K562 (cell line): ENCODE results near the gene HPCAL1. TPM values are rescaled to one million over a fixed set of nuclear protein-coding genes. Genes with fewer than 3 reads are reported as not detected.

Experiments
- ATAC-seq: fragments of 200-7000 bp; cut with Tn5 transposase; 3 replicates; pipeline ENCODE4 v1.9.1; 2020; ENCODE audit warnings: moderate library complexity
- BruUV-seq: library from RNA; stranded (reverse); fragments of 400-500 nt; replicated peaks from 2 replicates; lab custom pipeline; 2021; lab: Mats Ljungman, UMichigan
- CTCF ChIA-PET: fragments of 300-600 bp; formaldehyde crosslinking; extraction: SDS; loops from one replicate; lab custom pipeline; 2021; ENCODE audit warnings: low intra/inter-chr PET ratio; lab: Yijun Ruan, JAX
- POLR2A ChIA-PET: fragments of 300-600, 350-650 bp; sonication (Branson Sonifier 250); formaldehyde crosslinking; extraction: SDS; loops from one replicate; lab custom pipeline; 2021; ENCODE audit warnings: antibody characterized with exemption, inconsistent platforms; lab: Yijun Ruan, JAX
- DNase-seq, 4 experiments: peaks; one replicate each; pipeline versions ENCODE4 v3.0.0 to v3.0.0-alpha.2; 2011 to 2018; ENCODE audit warnings: low spot score in 3 of 4, mixed read lengths in 3 of 4; ENCODE audit errors: extremely low read depth in 1 of 4
- FAIRE-seq: peaks from 2 replicates; lab custom pipeline; 2011; peaks lifted over from hg19 to GRCh38; lab: Jason Lieb, UNC
- H2AFZ ChIP-seq: 2 replicates; pipeline ENCODE4 v1.6.0; 2011; ENCODE audit warnings: low read depth, low read length, control low read depth, inconsistent platforms
- H3K27ac ChIP-seq: fragments of 200-600 bp; 3 replicates; pipeline ENCODE4 v1.8.0; 2011; ENCODE audit warnings: low read depth, mild to moderate bottlenecking, control low read depth, inconsistent platforms, low read length, moderate library complexity, mixed read lengths; ENCODE audit errors: extremely low read depth
- H3K27me3 ChIP-seq, 2 experiments: fragments of 300-600 bp in 1 of 2; 2 replicates in 1 of 2; 3 replicates in 1 of 2; pipeline versions ENCODE4 v1.6.0 to v1.8.0; 2011; ENCODE audit warnings: inconsistent platforms in 2 of 2, low read length in 2 of 2, mild to moderate bottlenecking in 1 of 2, mixed read lengths in 1 of 2, moderate library complexity in 1 of 2; ENCODE audit not compliant: control insufficient read depth in 2 of 2, insufficient read depth in 2 of 2
- H3K36me3 ChIP-seq: fragments of 300-600 bp; 3 replicates; pipeline ENCODE4 v1.8.0; 2011; ENCODE audit warnings: mild to moderate bottlenecking, low read length, inconsistent platforms; ENCODE audit not compliant: control insufficient read depth, insufficient read depth
- H3K4me1 ChIP-seq, 2 experiments: fragments of 200-600 bp in 1 of 2; replicated peaks in 1 of 2; 2 replicates in 1 of 2; 3 replicates in 1 of 2; pipeline versions ENCODE4 v1.5.1 to v1.8.0; 2011; ENCODE audit warnings: inconsistent platforms in 2 of 2, low read length in 2 of 2, mild to moderate bottlenecking in 1 of 2, mixed read lengths in 1 of 2, moderate library complexity in 1 of 2; ENCODE audit not compliant: control insufficient read depth in 2 of 2, insufficient read depth in 2 of 2
- H3K4me2 ChIP-seq: 2 replicates; pipeline ENCODE4 v1.6.1; 2011; ENCODE audit warnings: low read length, control low read depth, inconsistent platforms, mixed read lengths; ENCODE audit not compliant: insufficient read depth
- H3K4me3 ChIP-seq: fragments of 200-600 bp; sonication (generic), shearing (Covaris generic); 2 replicates; pipeline ENCODE4 v1.5.1; 2016; ENCODE audit warnings: control low read depth, inconsistent platforms
- H3K79me2 ChIP-seq: fragments of 200-600 bp; 3 replicates; pipeline ENCODE4 v1.8.0; 2011; ENCODE audit warnings: low read length, inconsistent platforms; ENCODE audit not compliant: control insufficient read depth, insufficient read depth
- H3K9ac ChIP-seq, 2 experiments: 2 replicates each; pipeline versions ENCODE4 v1.6.0 to v1.6.1; 2011; ENCODE audit warnings: low read depth in 2 of 2, low read length in 2 of 2, control low read depth in 1 of 2, inconsistent platforms in 1 of 2, mild to moderate bottlenecking in 1 of 2, mixed read lengths in 1 of 2; ENCODE audit not compliant: insufficient read depth in 1 of 2
- H3K9me1 ChIP-seq: one replicate; pipeline ENCODE4 v1.6.0; 2011; ENCODE audit warnings: inconsistent platforms, mild to moderate bottlenecking, low read length, moderate library complexity; ENCODE audit not compliant: control insufficient read depth, insufficient read depth
- H3K9me3 ChIP-seq: replicated peaks from 2 replicates; pipeline ENCODE4 v1.5.1; 2011; ENCODE audit warnings: low read depth, low read length, inconsistent platforms; ENCODE audit not compliant: control insufficient read depth, insufficient read depth
- H4K20me1 ChIP-seq: replicated peaks from 2 replicates; pipeline ENCODE4 v1.6.1; 2011; ENCODE audit warnings: low read length, inconsistent platforms, mixed read lengths; ENCODE audit not compliant: control insufficient read depth, insufficient read depth
- BHLHE40 ChIP-seq: IDR thresholded peaks from 2 replicates; pipeline ENCODE4 v1.6.1; 2011; ENCODE audit warnings: low read length, improper control_type of control experiment
- DNMT1 ChIP-seq: fragments of 450-650 bp; IDR thresholded peaks from 2 replicates; pipeline ENCODE4 v1.6.1; 2016; ENCODE audit warnings: antibody characterized with exemption, mild to moderate bottlenecking
- ELF1 ChIP-seq: fragments of 200-800 bp; sonication (Bioruptor generic); IDR thresholded peaks from 2 replicates; pipeline ENCODE4 v1.6.1; 2016; ENCODE audit warnings: missing genetic modification characterization, missing compliant biosample characterization
- PBX2 ChIP-seq, 2 experiments: IDR thresholded peaks in 1 of 2; conservative IDR thresholded peaks in 1 of 2; 2 replicates each; pipeline ENCODE4 v1.6.1; 2016; ENCODE audit warnings: low read depth in 2 of 2, mild to moderate bottlenecking in 1 of 2, missing compliant biosample characterization in 1 of 2, missing genetic modification characterization in 1 of 2, moderate library complexity in 1 of 2
- PHTF2 ChIP-seq: fragments of 250-450 bp; sonication (Bioruptor Pico); IDR thresholded peaks from 2 replicates; pipeline ENCODE4 v1.5.0; 2021; ENCODE audit warnings: mild to moderate bottlenecking
- WGBS: fragments of 100-300 bp; shearing (Covaris generic); methylation state at CpG from one replicate; pipeline ENCODE4 v1.1.6; 2016; ENCODE audit warnings: low coverage, mixed read lengths; ENCODE audit not compliant: insufficient coverage; ENCODE audit errors: missing lambda C conversion rate; 5-methylcytosine and 5-hydroxymethylcytosine counted together
- in situ Hi-C: fragments of 300-500 bp; cut with MboI; formaldehyde crosslinking; loops from 4 replicates; pipeline ENCODE4 v1.15.0; 2018; ENCODE audit warnings: inconsistent platforms, mixed read lengths
- intact Hi-C: fragments of 100-400 bp; cut with micrococcal nuclease; formaldehyde crosslinking; loops from 2 replicates; pipeline ENCODE4 v1.14.2; 2022
- polyA plus RNA-seq, 8 experiments: library from polyadenylated mRNA; depleted of rRNA in 4 of 8; stranded (reverse) in 5 of 8; unstranded in 3 of 8; fragments of >200 nt; fragmentation: Nextera tagmentation in 2 of 8; fragmentation: Illumina TruSeq in 1 of 8; extraction: Ambion mirVana in 2 of 8; extraction: Trizol in 1 of 8; gene quantifications; 2 replicates each; pipeline versions ENCODE4 v1.2.1 to v1.2.3, GENCODE V29; 2011 to 2014; ENCODE audit warnings: inconsistent platforms in 1 of 8, missing spikeins in 1 of 8
- total RNA-seq, 7 experiments: library from RNA; depleted of rRNA in 6 of 7; stranded (reverse); fragments of >200 nt in 6 of 7; fragmentation: Illumina TruSeq in 2 of 7; extraction: Trizol in 2 of 7; gene quantifications; 2 replicates each; pipeline versions ENCODE4 v1.2.1 to v1.2.3, GENCODE V29; 2011 to 2021; ENCODE audit warnings: low replicate concordance in 1 of 7

Gene HPCAL1
- total and polyA plus RNA-seq, 9 of the 15 experiments (the other 6 are each of a cell fraction or from before 2014, with no cell fraction given), result 2.7 to 65.5 (median 23.9) TPM

DNA sequence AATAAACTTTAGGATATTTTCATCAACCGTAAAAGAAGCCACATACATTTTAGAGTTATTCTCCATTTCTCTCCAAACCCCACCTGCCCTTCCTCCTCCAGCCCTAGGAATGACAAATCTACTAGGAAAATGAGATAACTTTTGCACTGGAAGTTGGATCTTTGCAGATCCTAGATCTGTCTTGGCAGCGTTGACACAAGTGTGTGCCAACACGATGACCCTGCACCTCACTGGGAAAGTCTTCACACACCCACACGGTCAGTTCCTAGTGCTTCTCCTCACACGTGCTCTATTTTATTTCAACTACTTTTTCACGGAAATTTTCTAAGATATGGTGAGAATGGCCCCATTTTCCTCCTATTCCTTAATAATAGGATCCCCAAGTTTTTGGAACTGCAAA, 14.1 kb upstream of the HPCAL1 start:
- BruUV-seq, result no TSS peak
- peaks cover 20 to 35% of the 10 kb centered on the region in 2 experiments; a peak in 4 of 5 replicates for H3K4me1 ChIP-seq
- ATAC-seq (no peak), DNase-seq (no peak), FAIRE-seq (no peak)
- no peak overlapping the region for H3K9ac ChIP-seq
- no peaks in the 10 kb centered on the region for H3K79me2 ChIP-seq
- CTCF ChIA-PET, result no interaction called here
- H3K27ac ChIP-seq, result no peak overlapping the region
- H3K27me3 ChIP-seq, result no peaks in the 10 kb centered on the region
- H3K4me3 ChIP-seq, result no peak overlapping the region
- intact Hi-C loops (no loop called here), in situ Hi-C loops (no loop called here)
- H4K20me1 ChIP-seq, result no peaks in the 10 kb centered on the region
- no peak overlapping the region for H2AFZ ChIP-seq
- POLR2A ChIA-PET, result interaction anchor here (1.8 kb wide), 1 partner anchor 13 kb away, joined by 5 read pairs; no protein-coding TSS in a partner anchor
- no peaks in the 10 kb centered on the region for H3K36me3 ChIP-seq
- peaks cover 5% of the 10 kb centered on the region for H3K9me3 ChIP-seq
- no peaks in the 10 kb centered on the region for H3K9me1 ChIP-seq
- WGBS, result 45% methylated on average over 6 of the region's 6 CpGs
- no peak overlapping the region for H3K4me2 ChIP-seq
- no peak for TF ChIP-seq BHLHE40
- no peak for TF ChIP-seq ELF1 (tag)
- TF ChIP-seq PBX2 (CRISPR knock-in tag; IDR thresholded peaks at IDR 0.05; ENCODE audit: low read depth), result no peak
- TF ChIP-seq PBX2 (tag; conservative IDR thresholded peaks at IDR 0.05; ENCODE audit: low read depth), result no peak
- TF ChIP-seq PHTF2 (CRISPR knock-in tag), result no peak
- TF ChIP-seq DNMT1, result no peak
- TF ChIP-seq, all 486 proteins: peak for 0
